IPS-20b (cell line): Measurements from ENCODE around the gene FPR2.

Experiments used
- H3K27ac ChIP-seq: one replicate; pipeline ENCODE4 v1.5.1; 2013; ENCODE audit warnings: low read length
- H3K27me3 ChIP-seq: 2 replicates; pipeline ENCODE4 v1.6.1; 2013; ENCODE audit warnings: mild to moderate bottlenecking, low read length, inconsistent platforms; ENCODE audit not compliant: insufficient read depth
- H3K36me3 ChIP-seq: 2 replicates; pipeline ENCODE4 v1.6.1; 2013; ENCODE audit warnings: low read depth, mild to moderate bottlenecking, inconsistent platforms, low read length, moderate library complexity; ENCODE audit not compliant: insufficient read depth
- H3K4me1 ChIP-seq: 2 replicates; pipeline ENCODE4 v1.6.1; 2013; ENCODE audit warnings: mild to moderate bottlenecking, control low read depth, inconsistent platforms, low read length, moderate library complexity; ENCODE audit not compliant: insufficient read depth
- H3K4me3 ChIP-seq: 2 replicates; pipeline ENCODE4 v1.5.1; 2013; ENCODE audit warnings: mild to moderate bottlenecking, low read length, inconsistent platforms
- H3K9ac ChIP-seq: 2 replicates; pipeline ENCODE4 v1.6.1; 2013; ENCODE audit warnings: low read depth, mild to moderate bottlenecking, inconsistent platforms, low read length, moderate library complexity
- H3K9me3 ChIP-seq: 2 replicates; pipeline ENCODE4 v1.6.1; 2013; ENCODE audit warnings: mild to moderate bottlenecking, low read depth, low read length, inconsistent platforms; ENCODE audit not compliant: insufficient read depth

FPR2 gene

DNA sequence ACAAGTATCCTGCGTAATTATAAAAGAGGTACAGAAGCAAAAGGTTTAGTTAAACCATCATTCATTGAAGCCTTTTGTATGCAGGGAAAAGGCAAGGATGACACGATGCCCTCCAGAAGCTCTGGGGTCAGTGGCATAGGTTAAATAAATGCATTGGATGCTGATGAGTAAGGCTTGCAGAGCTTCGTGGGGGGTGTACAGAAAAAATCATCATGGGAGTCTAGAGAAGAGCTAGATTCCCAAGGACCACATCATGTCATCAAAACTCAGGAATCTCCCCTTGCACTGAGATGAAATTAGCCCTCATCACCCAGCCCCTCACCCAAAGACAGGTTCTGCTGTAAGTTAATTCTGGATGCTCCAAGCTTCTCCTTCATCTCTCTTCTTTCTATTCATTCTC is 17.6 kb upstream of the FPR2 start:
- H3K4me3 ChIP-seq, result no peak overlapping the region
- H3K9me3 ChIP-seq, result peaks cover 14% of the 10 kb centered on the region
- H3K36me3 ChIP-seq, result no peaks in the 10 kb centered on the region
- H3K27ac ChIP-seq, result no peak overlapping the region
- H3K27me3 ChIP-seq, result no peaks in the 10 kb centered on the region
- no peaks in the 10 kb centered on the region for H3K4me1 ChIP-seq
- H3K9ac ChIP-seq, result no peak overlapping the region

DNA sequence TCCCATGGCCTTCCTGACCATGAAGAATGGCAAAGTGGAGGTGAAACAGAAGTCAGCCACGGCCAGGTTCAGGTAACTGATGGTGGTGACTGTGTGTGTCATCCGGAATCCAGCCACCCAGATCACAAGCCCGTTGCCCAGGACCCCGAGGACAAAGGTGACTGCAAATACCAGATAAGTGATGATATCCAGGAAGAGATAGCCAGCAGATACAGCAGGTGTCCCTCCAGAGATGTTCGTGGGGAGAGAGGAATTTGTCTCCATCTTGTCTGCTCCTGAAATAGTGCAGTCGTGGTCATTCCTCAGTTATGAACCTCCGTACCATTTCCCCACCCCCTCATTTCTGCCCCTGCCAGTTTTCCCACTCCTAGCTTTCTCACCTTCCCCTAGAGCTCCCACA is 14.2 kb upstream of the FPR2 start:
- Histone ChIP-seq H3K36me3 (no peaks in the 10 kb centered on the region), H3K27me3 (no peaks in the 10 kb centered on the region), H3K4me3 (no peak overlapping the region), H3K4me1 (no peaks in the 10 kb centered on the region), H3K9me3 (peaks cover 18% of the 10 kb centered on the region), H3K27ac (no peak overlapping the region), H3K9ac (no peak overlapping the region)

DNA sequence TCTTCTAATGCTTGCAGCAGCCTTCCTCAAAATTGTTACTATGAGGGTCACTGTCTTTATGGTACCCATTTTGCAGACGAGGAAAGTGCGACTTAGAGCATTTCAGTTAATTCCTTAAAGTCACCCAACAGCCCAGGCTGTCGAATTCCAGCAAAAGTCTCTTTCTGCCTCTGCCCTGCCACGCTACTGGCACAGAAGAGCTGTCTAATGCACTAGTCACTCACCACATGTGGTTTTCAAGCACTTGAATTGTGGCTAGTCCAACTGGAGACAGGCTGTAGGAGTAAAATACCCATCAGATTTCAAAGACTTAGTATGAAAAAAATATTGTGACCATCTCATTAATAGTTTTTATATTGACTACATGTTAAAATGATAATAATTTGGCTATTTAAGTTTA is 11.0 kb upstream of the FPR2 start:
- Histone ChIP-seq H3K36me3 (no peaks in the 10 kb centered on the region), H3K4me1 (no peaks in the 10 kb centered on the region), H3K9me3 (peaks cover 22% of the 10 kb centered on the region), H3K4me3 (no peak overlapping the region), H3K27ac (no peak overlapping the region), H3K27me3 (no peaks in the 10 kb centered on the region), H3K9ac (no peak overlapping the region)

DNA sequence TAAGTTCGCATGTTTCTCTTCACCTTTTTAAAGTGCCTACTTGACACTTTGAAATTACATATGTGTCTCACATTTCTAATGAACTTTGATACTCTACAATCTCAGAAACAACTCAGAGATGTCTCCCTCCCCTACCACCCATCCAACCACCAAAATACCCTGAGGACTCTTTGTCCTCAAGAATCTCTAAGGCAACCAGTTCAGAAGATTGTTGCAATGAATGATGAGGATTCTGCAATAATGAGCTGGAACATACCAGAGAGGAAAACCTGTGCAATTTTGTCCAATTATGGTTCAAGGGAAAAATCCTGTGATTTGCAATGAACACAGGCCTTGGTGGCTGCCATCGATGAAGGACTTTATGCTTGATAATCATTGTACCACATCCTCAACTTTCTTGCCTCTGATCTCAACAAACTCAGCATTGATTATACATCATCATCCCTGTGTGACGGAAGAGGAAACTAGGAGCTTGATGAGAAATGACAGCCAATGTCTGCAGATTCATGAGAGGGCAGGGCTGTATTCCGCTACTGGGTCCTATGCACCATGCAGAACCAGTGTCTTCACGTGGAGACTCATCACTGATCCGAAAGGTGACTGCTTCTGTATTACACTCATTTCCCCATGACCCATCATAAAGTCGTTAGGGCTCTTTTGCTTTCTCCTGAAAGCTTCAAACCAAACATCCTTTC is 10.4 kb upstream of the FPR2 start:
- peaks cover 26% of the 10 kb centered on the region for H3K9me3 ChIP-seq
- no peak overlapping the region for H3K9ac ChIP-seq
- H3K4me1 ChIP-seq, result no peaks in the 10 kb centered on the region
- no peaks in the 10 kb centered on the region for H3K36me3 ChIP-seq
- no peak overlapping the region for H3K4me3 ChIP-seq
- H3K27ac ChIP-seq, result no peak overlapping the region
- H3K27me3 ChIP-seq, result no peaks in the 10 kb centered on the region

DNA sequence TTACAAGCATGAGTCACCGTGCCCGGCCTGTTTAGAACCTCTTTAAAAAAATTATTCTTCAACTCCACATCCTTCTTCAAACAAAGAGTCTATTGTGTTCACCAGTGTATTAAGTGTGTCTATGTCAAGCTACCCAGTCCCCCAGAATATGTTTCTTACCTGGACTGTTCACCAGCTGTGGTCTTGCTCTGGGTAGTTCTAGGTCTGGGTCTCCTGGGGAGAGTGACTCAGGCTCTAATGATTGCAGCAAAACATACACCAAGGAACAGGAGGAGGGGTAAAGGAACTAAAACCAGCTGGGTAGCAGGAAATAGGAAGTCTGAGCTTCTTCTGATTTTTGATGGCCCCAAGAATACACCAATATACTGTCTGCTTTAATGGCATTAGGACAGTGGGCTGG is 9.3 kb upstream of the FPR2 start, which contains the start of gene FPR1:
Gene FPR1, minus strand, starts transcription at position 224 of the 400 bp plus-strand sequence. CDS start 4,884 bp downstream, outside the sequence.
- Histone ChIP-seq H3K36me3 (no peaks in the 10 kb centered on the region), H3K9me3 (peaks cover 32% of the 10 kb centered on the region), H3K4me1 (no peaks in the 10 kb centered on the region), H3K9ac (no peak within 1 kb of the TSS), H3K4me3 (no peak within 1 kb of the TSS), H3K27me3 (no peaks in the 10 kb centered on the region), H3K27ac (no peak within 1 kb of the TSS)

DNA sequence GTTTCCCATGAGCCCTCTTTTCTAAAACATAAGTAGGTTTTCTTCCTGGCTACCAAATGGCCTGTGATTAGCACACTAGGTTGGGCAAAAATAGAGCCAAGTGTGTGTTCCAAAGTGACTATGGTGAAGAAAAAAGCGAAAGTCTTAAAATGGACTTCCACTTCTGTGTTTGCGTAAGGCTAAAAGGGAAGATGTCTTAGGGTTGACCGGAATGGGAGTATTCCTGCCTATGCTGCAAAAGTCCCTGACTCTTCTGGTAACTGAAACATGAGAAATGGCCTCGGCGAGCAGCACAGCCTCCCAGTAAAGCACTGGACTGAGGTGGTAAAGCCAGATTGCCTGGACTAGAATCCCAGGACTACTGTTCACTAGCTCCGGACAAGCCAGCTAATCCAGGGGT is 6.9 kb upstream of the FPR2 start:
- Histone ChIP-seq H3K36me3 (no peaks in the 10 kb centered on the region), H3K4me1 (no peaks in the 10 kb centered on the region), H3K27me3 (no peaks in the 10 kb centered on the region), H3K4me3 (no peak overlapping the region), H3K9ac (no peak overlapping the region), H3K27ac (no peak overlapping the region), H3K9me3 (peaks cover 27% of the 10 kb centered on the region)

DNA sequence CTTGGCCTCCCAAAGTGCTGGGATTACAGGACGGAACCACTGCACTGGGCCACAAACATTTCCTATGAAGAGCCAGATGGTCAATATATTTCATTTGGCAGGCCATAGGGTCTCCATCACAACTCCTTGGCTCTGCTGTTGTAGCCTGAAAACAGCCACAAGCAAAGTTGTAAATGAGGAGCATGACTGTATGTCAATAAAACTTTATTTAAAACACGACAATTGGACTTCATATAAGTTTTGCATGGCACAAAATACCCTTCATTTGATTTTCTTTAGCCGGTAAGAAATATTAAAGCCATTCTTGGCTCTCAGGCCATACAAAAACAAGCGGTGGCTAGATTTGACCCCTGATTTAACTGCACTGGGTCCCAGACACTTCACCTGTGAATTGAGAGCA is 6.2 kb upstream of the FPR2 start:
- Histone ChIP-seq H3K9me3 (peaks cover 27% of the 10 kb centered on the region), H3K4me1 (no peaks in the 10 kb centered on the region), H3K27me3 (no peaks in the 10 kb centered on the region), H3K9ac (no peak overlapping the region), H3K4me3 (no peak overlapping the region), H3K36me3 (no peaks in the 10 kb centered on the region), H3K27ac (no peak overlapping the region)

DNA sequence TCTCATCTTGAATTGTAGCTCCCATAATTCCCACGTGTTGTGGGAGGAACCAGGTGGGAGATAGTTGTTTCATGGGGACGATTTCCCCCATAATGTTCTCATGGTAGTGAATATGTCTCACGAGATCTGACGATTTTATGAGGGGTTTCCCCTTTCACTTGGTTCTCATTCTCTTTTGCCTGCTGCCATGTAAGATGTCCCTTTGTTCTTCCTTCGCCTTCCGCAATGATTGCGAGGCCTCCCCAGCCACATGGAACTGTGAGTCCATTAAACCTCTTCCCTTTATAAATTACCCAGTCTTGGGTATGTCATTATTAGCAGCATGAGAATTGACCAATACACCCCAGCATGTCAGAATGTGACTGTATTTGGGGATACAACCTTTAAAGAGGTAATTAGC is 5.4 kb upstream of the FPR2 start:
- Histone ChIP-seq H3K36me3 (no peaks in the 10 kb centered on the region), H3K4me3 (no peak overlapping the region), H3K27ac (no peak overlapping the region), H3K9ac (no peak overlapping the region), H3K9me3 (peaks cover 24% of the 10 kb centered on the region), H3K4me1 (no peaks in the 10 kb centered on the region; the same call in 1 of the 2 replicates), H3K27me3 (no peaks in the 10 kb centered on the region)

DNA sequence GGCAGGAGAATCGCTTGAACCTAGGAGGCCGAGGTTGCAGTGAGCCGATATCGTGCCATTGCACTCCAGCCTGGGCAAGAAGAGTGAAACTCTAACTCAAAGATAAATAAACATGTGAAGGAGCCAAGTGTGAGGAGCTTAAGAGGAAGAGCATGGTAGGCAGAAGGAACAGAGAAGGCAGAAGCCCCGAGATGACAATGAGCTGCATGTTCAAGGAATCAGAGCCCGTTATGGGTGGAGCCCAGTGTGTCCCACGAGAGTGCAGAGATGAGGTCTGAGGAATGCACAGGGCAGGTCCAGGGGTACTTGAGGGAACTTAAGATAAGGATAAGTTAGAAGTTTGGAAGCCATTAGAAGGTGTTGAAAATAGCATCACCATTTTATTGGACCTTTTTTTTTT is 716 bp downstream of the FPR2 start:
- no peaks in the 10 kb centered on the region for H3K27me3 ChIP-seq
- H3K27ac ChIP-seq, result no peak overlapping the region
- H3K36me3 ChIP-seq, result no peaks in the 10 kb centered on the region
- no peak overlapping the region for H3K9ac ChIP-seq
- H3K9me3 ChIP-seq, result peaks cover 9% of the 10 kb centered on the region
- H3K4me3 ChIP-seq, result no peak overlapping the region
- H3K4me1 ChIP-seq, result peaks cover 6% of the 10 kb centered on the region; the same call in 1 of the 2 replicates

DNA sequence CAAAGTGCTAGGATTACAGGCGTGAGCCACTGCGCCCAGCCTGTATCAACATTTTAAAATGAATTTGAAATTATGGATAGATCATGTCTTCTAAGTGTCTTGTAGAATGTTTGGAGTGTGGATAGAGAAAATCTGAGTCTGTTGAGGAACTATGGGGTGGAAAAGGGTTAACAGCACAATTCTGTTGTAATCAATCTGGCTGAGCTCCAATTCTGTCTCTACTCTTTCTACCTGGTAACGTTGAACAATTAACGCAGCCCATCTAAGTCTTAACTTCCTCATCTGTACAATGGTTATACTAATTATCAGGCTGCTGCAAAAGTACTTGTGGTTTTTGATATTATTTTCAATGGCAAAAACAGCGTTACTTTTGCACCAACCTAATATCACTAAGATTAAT is 4.1 kb downstream of the FPR2 start:
- no peaks in the 10 kb centered on the region for H3K27me3 ChIP-seq
- peaks cover 6% of the 10 kb centered on the region; the same call in 1 of the 2 replicates for H3K4me1 ChIP-seq
- no peak overlapping the region for H3K4me3 ChIP-seq
- no peak overlapping the region for H3K9ac ChIP-seq
- no peaks in the 10 kb centered on the region for H3K36me3 ChIP-seq
- H3K9me3 ChIP-seq, result peaks cover 17% of the 10 kb centered on the region
- H3K27ac ChIP-seq, result no peak overlapping the region

DNA sequence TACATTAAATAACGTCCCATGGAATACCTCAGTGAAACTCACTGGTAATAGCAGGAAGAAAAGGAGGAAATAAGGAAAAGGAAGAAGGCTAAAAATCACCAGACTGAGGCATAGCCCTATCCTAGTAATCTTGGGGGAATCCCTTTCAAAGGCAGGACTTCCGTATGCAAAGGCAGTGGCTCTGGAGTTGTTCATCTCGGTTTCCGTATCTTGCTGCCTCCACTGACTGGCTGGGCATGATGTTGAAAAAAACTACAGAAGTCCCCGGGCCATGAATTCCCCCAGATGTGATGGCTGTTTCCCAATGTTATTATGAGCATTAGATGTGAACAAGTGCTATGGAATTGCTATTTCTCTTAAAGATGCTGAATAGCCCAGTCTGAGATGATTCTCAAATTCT is 5.5 kb downstream of the FPR2 start:
- Histone ChIP-seq H3K27me3 (no peaks in the 10 kb centered on the region), H3K9ac (no peak overlapping the region), H3K27ac (no peak overlapping the region), H3K4me3 (no peak overlapping the region), H3K36me3 (no peaks in the 10 kb centered on the region), H3K4me1 (no peaks in the 10 kb centered on the region), H3K9me3 (peaks cover 19% of the 10 kb centered on the region)

DNA sequence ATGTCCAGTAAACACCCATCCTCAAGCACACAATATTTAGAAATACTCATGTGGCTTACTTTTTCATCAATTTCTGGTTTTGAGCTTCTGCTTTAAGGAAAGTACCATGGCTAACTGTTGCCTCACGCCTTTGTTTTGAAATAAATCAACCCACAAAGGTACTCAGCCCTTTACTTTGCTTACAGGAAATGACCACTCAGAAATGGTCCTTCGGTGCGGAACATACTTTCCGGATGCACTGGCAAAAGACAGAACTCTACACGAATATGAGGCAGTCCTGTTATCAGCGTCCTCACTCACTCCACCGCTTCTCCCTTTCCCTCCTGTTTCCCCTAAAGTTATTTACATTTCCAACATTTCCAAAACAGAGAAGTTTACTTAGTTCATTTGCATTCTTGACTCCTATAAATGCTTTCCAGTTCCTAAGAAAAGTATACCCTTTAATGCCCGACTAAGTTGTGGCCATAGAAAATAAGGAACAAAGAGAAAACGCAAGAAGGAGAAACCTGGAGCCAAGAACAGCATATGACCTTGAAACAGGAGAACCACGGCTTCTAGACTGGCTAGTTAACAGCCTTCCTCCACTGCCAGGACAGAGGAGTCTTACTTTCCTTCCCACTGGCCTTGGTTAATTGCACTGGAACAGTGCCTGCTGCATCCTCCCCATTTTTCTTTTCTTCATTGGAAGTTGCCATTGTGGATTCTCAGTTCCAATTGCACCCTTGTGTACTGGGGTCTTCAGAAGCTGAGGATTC is 10.6 kb downstream of the FPR2 start:
- H3K27me3 ChIP-seq, result no peaks in the 10 kb centered on the region
- H3K9ac ChIP-seq, result no peak overlapping the region
- H3K4me3 ChIP-seq, result no peak overlapping the region

More for the DNA sequence above, 10.6 kb downstream of the FPR2 start:
- Histone ChIP-seq H3K9me3 (peaks cover 12% of the 10 kb centered on the region; the same call in 1 of the 2 replicates), H3K27ac (no peak overlapping the region), H3K36me3 (no peaks in the 10 kb centered on the region), H3K4me1 (no peaks in the 10 kb centered on the region)
